ENCODE measurements around the gene KRT1.

KRT1 gene

GRCh38 chr12:52632656-52633055 lies 47.6 kb downstream of the KRT1 start:
- no peak for DNase-seq

- DNase-seq = no peak
Observed at GRCh38 chr12:52631676-52632459, 48.3 kb downstream of the KRT1 start.

- DNase-seq = no peak
Observed at GRCh38 chr12:52631264-52631663, 48.9 kb downstream of the KRT1 start.

GRCh38 chr12:52630599-52631200 lies 49.5 kb downstream of the KRT1 start:
- DNase-seq = no peak

- no peak for DNase-seq
Observed at GRCh38 chr12:52630008-52630500, 50.2 kb downstream of the KRT1 start.

- no peak for DNase-seq
Observed at GRCh38 chr12:52629281-52630007, 50.8 kb downstream of the KRT1 start.

GRCh38 chr12:52628841-52629240 lies 51.4 kb downstream of the KRT1 start:
- DNase-seq = no peak

- DNase-seq = no peak
Observed at GRCh38 chr12:52628111-52628507, 52.1 kb downstream of the KRT1 start.

- DNase-seq = no peak
Observed at GRCh38 chr12:52627395-52628110, 52.7 kb downstream of the KRT1 start.

All from NCI-H1930 (cell line).